Endothelial cell of umbilical vein (primary cell): Measurements from ENCODE around the gene ZNF274. TPM values are rescaled to one million over a fixed set of nuclear protein-coding genes. Genes with fewer than 3 reads are reported as not detected.
"Not testable (repeated sequence)": the region's sequence is repeated elsewhere in the genome, so short reads cannot be mapped to it uniquely, and the experiment has no call there.

ENCODE experiments used
- BruUV-seq: library from RNA; stranded (reverse); fragments of 400-500 nt; replicated peaks from 2 replicates; lab custom pipeline; 2021; lab: Mats Ljungman, UMichigan
- CTCF ChIA-PET: fragments of 300-600, 350-600 bp; sonication (Branson Sonifier 250); formaldehyde crosslinking; loops from one replicate; lab custom pipeline; 2021; ENCODE audit warnings: antibody characterized with exemption, inconsistent platforms; lab: Charles Lee
- POLR2A ChIA-PET: fragments of 300-600, 350-600 bp; sonication (Branson Sonifier 250); formaldehyde crosslinking; loops from one replicate; lab custom pipeline; 2021; ENCODE audit warnings: antibody characterized with exemption, inconsistent platforms; lab: Charles Lee
- DNase-seq: peaks from one replicate; pipeline ENCODE4 v3.0.0-alpha.2; 2011; ENCODE audit warnings: low read depth, low spot score
- FAIRE-seq: peaks from 2 replicates; lab custom pipeline; 2011; peaks lifted over from hg19 to GRCh38; lab: Jason Lieb, UNC
- H2AFZ ChIP-seq: 2 replicates; pipeline ENCODE4 v1.6.0; 2012; ENCODE audit warnings: low read depth, low read length, control low read depth, inconsistent platforms
- H3K27ac ChIP-seq: 2 replicates; pipeline ENCODE4 v1.5.1; 2011; ENCODE audit warnings: low read depth, mild to moderate bottlenecking, control low read depth, low read length, moderate library complexity; ENCODE audit not compliant: insufficient read depth
- H3K27me3 ChIP-seq, 2 experiments: 2 replicates each; pipeline versions ENCODE4 v1.6.0 to v1.6.1; 2011; ENCODE audit warnings: low read length in 2 of 2, mixed read lengths in 1 of 2; ENCODE audit not compliant: control insufficient read depth in 2 of 2, insufficient read depth in 2 of 2
- H3K36me3 ChIP-seq, 2 experiments: 2 replicates in 1 of 2; 3 replicates in 1 of 2; pipeline ENCODE4 v1.5.1; 2011; ENCODE audit warnings: low read length in 2 of 2, mild to moderate bottlenecking in 1 of 2, moderate library complexity in 1 of 2; ENCODE audit not compliant: control insufficient read depth in 2 of 2, insufficient read depth in 2 of 2; ENCODE audit errors: extremely low read depth in 1 of 2
- H3K4me1 ChIP-seq: 3 replicates; pipeline ENCODE4 v1.5.1; 2011; ENCODE audit warnings: mild to moderate bottlenecking, low read length; ENCODE audit not compliant: control insufficient read depth, insufficient read depth; ENCODE audit errors: extremely low read depth
- H3K4me2 ChIP-seq: 2 replicates; pipeline ENCODE4 v1.6.1; 2011; ENCODE audit warnings: low read length, control low read depth, mixed read lengths; ENCODE audit not compliant: insufficient read depth
- H3K4me3 ChIP-seq, 3 experiments: fragments of 200-600 bp in 1 of 3; sonication (generic), shearing (Covaris generic) in 1 of 3; replicated peaks in 1 of 3; 2 replicates each; pipeline ENCODE4 v1.5.1; 2011 to 2016; ENCODE audit warnings: control low read depth in 3 of 3, low read length in 3 of 3, mild to moderate bottlenecking in 2 of 3, inconsistent platforms in 1 of 3, low read depth in 1 of 3, moderate library complexity in 1 of 3; ENCODE audit not compliant: insufficient read depth in 1 of 3
- H3K79me2 ChIP-seq: 2 replicates; pipeline ENCODE4 v1.6.0; 2012; ENCODE audit warnings: low read length, inconsistent platforms; ENCODE audit not compliant: control insufficient read depth, insufficient read depth
- H3K9ac ChIP-seq: replicated peaks from 2 replicates; pipeline ENCODE3; 2011; ENCODE audit warnings: low read length, control low read depth; ENCODE audit not compliant: insufficient read depth; ENCODE audit errors: extremely low read depth
- H3K9me1 ChIP-seq: replicated peaks from 3 replicates; pipeline ENCODE4 v1.6.0; 2011; ENCODE audit warnings: mild to moderate bottlenecking, low read length; ENCODE audit not compliant: control insufficient read depth, insufficient read depth; ENCODE audit errors: extremely low read depth
- H3K9me3 ChIP-seq: replicated peaks from 2 replicates; pipeline ENCODE4 v1.5.1; 2012; ENCODE audit warnings: low read length, inconsistent platforms; ENCODE audit not compliant: control insufficient read depth, insufficient read depth
- H4K20me1 ChIP-seq: replicated peaks from 2 replicates; pipeline ENCODE3; 2011; ENCODE audit warnings: mild to moderate bottlenecking, low read length; ENCODE audit not compliant: control insufficient read depth, insufficient read depth; ENCODE audit errors: extremely low read depth
- FOS ChIP-seq: IDR thresholded peaks from 2 replicates; pipeline ENCODE4 v1.6.1; 2011; ENCODE audit warnings: mild to moderate bottlenecking, low read length, moderate library complexity, borderline replicate concordance; ENCODE audit not compliant: insufficient read depth
- JUN ChIP-seq: IDR thresholded peaks from 2 replicates; pipeline ENCODE4 v1.6.1; 2011; ENCODE audit warnings: borderline replicate concordance, low read depth; ENCODE audit not compliant: insufficient read length, insufficient read depth
- POLR2A ChIP-seq: IDR thresholded peaks from 2 replicates; pipeline ENCODE4 v1.6.1; 2012; ENCODE audit warnings: low read depth, mild to moderate bottlenecking, control low read depth, low read length
- POLR2AphosphoS5 ChIP-seq: IDR thresholded peaks from 2 replicates; pipeline ENCODE4 v1.6.1; 2012; ENCODE audit warnings: low read depth, mild to moderate bottlenecking, control low read depth, low read length, moderate library complexity; ENCODE audit not compliant: insufficient read depth
- dilution Hi-C: fragments of 300-500 bp; cut with MboI; formaldehyde crosslinking; loops from one replicate; pipeline ENCODE4 v1.15.0; 2019; ENCODE audit warnings: low sequenced_read_pairs; ENCODE audit not compliant: extremely low pct_ligation_motif_present
- intact Hi-C: fragments of 100-400 bp; cut with micrococcal nuclease; formaldehyde crosslinking; loops from one replicate; pipeline ENCODE4 v1.10.0; 2022
- polyA plus RNA-seq, 4 experiments: library from polyadenylated mRNA; depleted of rRNA in 3 of 4; stranded (reverse) in 3 of 4; unstranded in 1 of 4; fragments of >200 nt; gene quantifications; 2 replicates each; pipeline versions ENCODE4 v1.2.1 to v1.2.3, GENCODE V29; 2011 to 2012; ENCODE audit warnings: missing spikeins in 1 of 4
- total RNA-seq: library from RNA; stranded (reverse); gene quantifications from 2 replicates; pipeline ENCODE4 v1.2.3, GENCODE V29; 2021

The ZNF274 gene
- total and polyA plus RNA-seq, 2 donors (not counting 3 experiments of a cell fraction or from before 2014, with no cell fraction given): 10.1 to 18.3 TPM

DNA sequence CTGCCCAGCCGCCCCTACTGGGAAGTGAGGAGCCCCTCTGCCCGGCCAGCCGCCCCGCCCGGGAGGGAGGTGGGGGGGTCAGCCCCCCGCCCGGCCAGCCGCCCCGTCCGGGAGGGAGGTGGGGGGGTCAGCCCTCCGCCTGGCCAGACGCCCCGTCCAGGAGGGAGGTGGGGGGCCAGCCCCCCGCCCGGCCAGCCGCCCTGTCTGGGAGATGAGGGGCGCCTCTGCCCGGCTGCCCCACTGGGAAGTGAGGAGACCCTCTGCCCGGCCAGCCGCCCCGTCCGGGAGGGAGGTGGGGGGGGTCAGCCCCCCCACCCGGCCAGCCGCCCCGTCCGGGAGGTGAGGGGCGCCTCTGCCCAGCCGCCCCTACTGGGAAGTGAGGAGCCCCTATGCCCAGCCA lies 35.4 kb upstream of the ZNF274 start:
- H3K79me2 ChIP-seq, H3K4me1 ChIP-seq: not testable (repeated sequence)

DNA sequence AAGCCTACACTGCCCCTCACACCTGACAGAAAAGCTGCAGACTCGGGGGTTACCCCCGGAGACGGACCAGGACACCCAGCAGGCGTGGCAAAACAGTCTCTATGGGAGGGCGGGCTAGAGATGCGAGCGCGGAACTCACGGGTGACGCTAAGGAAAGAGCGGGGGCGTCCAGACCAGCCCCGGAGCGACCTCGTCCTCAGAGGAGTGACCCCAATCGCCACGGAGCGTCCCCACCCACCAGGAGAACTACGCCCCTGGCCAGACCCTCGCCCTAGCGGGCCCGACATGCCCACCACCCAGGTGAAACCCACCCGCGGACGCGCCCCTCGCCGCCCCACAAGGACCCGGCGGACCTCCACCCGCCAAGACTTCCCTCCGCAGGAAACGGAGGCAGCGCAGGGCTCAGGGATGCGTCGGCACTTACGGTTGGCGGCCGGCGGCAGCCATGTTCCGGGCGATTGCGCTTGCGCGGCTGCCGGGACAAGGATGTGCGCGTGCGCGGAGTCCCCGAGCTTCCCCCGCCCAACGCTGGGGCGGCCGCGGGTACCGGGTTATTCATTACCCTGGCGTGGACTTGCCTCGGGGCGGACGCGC lies 32.4 kb upstream of the ZNF274 start, which contains the start of gene ZNF329:
Gene ZNF329 (minus strand): TSS at position 462 of the 594 bp plus-strand sequence. CDS start 21,286 bp downstream, outside the sequence.
- FAIRE-seq: peak; percentile 92
- POLR2A ChIA-PET: interaction anchor here (1.0 kb wide), 1 partner anchor 148 kb away, joined by 3 read pairs; the partner anchor contains the start of gene ZNF606
- TF ChIP-seq JUN: no peak
- TF ChIP-seq POLR2AphosphoS5: peak; percentile 72
- TF ChIP-seq FOS: no peak
- peak; percentile 87 for TF ChIP-seq POLR2A
- peaks cover 3% of the 10 kb centered on the region for H3K79me2 ChIP-seq
- H4K20me1 ChIP-seq: no peaks in the 10 kb centered on the region
- no peaks in the 10 kb centered on the region for H3K36me3 ChIP-seq
- intact Hi-C loops: loop anchor here (1.0 to 10.0 kb wide), 5 partner anchors 56 to 536 kb away; partner anchors contain the start of genes ZNF134, ZNF256, ZNF606 and ZSCAN18
- H3K27ac ChIP-seq: peak within 1 kb of the TSS; percentile 30
- TSS peak; percentile 24 for BruUV-seq
- no peaks in the 10 kb centered on the region for H3K4me1 ChIP-seq
- H3K9me1 ChIP-seq: no peaks in the 10 kb centered on the region
- peak; percentile 88 for DNase-seq
- no peaks in the 10 kb centered on the region for H3K9me3 ChIP-seq
- H3K4me2 ChIP-seq: peak within 1 kb of the TSS; percentile 72
- no peaks in the 10 kb centered on the region for H3K27me3 ChIP-seq
- peak within 1 kb of the TSS; percentile 97 for H2AFZ ChIP-seq
- peak within 1 kb of the TSS; percentile 77 for H3K9ac ChIP-seq
- H3K4me3 ChIP-seq: peak within 1 kb of the TSS; percentile 78 to 83 (median 78)
- CTCF ChIA-PET: interaction anchor here (1.0 to 1.3 kb wide), 3 partner anchors 9 to 1046 kb away, joined by 3 to 5 read pairs (median 3); no protein-coding TSS in a partner anchor
- dilution Hi-C loops: no loop called here

More for the DNA sequence above, 35.4 kb upstream of the ZNF274 start:
- H3K4me3 ChIP-seq, H4K20me1 ChIP-seq, POLR2A ChIA-PET, H3K9me3 ChIP-seq, H3K4me2 ChIP-seq, H3K27ac ChIP-seq, BruUV-seq, H2AFZ ChIP-seq, H3K9me1 ChIP-seq, H3K36me3 ChIP-seq, DNase-seq, H3K9ac ChIP-seq, dilution Hi-C loops, CTCF ChIA-PET, H3K27me3 ChIP-seq, FAIRE-seq, intact Hi-C loops: not testable (repeated sequence)
